ENCODE results near the gene GON7. TPM values are rescaled to one million over a fixed set of nuclear protein-coding genes. Genes with fewer than 3 reads are reported as not detected.

The GON7 gene
- 10 to 100 TPM in 1 of 2 donors, 1 to 10 TPM in 1; 6.5 to 11.2 TPM for total RNA-seq

DNA sequence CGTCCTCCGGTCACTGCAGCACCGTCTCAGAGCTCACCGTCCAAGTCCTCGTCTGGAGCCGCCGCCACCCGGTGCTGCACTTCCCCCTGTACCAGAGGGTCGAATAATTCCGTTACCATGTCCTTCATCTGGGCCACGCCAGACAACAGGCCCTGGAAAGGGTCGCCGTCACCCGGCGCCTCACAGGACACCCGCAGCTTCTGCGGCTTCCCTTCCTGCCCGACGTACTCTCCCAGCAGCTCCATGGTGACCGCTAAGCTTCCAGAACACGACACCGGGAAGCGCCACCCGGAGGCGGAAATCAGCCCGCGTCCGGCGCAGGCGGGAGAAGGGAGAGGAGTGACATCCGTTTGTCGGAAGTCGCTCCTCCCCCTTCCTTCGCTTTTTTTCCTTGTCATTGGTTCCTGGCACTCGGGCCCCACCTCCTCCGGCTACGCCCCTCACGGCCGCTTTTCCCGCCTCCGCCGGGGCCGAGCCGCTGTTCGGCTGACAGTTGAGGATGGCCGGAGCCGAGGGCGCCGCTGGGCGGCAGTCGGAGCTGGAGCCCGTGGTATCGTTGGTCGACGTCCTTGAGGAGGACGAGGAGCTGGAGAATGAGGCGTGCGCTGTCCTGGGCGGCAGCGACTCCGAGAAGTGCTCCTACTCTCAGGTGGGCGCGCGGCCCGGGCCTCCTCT is at the start of gene GON7, which contains the start of gene UBR7:
GON7 (minus strand) TSS at position 273 of the 675 bp plus-strand sequence; CDS start at position 245, 28 bp downstream.
UBR7 (plus strand) TSS at position 464 of the 675 bp plus-strand sequence; CDS start at position 500, 36 bp downstream.
- Histone ChIP-seq H3K27ac (peak within 1 kb of the TSS; percentile 74 to 93 (median 78)), H3K36me3 (replicated peaks in 1 of 2; ENCODE audit: insufficient read depth in 1 of 2, low read depth in 2 of 2) (peaks cover 0 to 4% of the 10 kb centered on the region in 2 donors), H3K27me3 (no peaks in the 10 kb centered on the region), H3K4me1 (peaks cover 47% of the 10 kb centered on the region), H3K4me3 (peak within 1 kb of the TSS; percentile 84 to 93), H3K9me3 (no peaks in the 10 kb centered on the region)
- intact Hi-C loops (cut with DNase I), result no loop called here
- ATAC-seq (peak; percentile 98), DNase-seq (peak; percentile 95 to 98 (median 96))
- WGBS, 2 donors, result 0 to 1% methylated on average over 34 to 62 of the region's 65 CpGs
- TF ChIP-seq, protein P1, sequence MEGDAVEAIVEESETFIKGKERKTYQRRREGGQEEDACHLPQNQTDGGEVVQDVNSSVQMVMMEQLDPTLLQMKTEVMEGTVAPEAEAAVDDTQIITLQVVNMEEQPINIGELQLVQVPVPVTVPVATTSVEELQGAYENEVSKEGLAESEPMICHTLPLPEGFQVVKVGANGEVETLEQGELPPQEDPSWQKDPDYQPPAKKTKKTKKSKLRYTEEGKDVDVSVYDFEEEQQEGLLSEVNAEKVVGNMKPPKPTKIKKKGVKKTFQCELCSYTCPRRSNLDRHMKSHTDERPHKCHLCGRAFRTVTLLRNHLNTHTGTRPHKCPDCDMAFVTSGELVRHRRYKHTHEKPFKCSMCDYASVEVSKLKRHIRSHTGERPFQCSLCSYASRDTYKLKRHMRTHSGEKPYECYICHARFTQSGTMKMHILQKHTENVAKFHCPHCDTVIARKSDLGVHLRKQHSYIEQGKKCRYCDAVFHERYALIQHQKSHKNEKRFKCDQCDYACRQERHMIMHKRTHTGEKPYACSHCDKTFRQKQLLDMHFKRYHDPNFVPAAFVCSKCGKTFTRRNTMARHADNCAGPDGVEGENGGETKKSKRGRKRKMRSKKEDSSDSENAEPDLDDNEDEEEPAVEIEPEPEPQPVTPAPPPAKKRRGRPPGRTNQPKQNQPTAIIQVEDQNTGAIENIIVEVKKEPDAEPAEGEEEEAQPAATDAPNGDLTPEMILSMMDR (IDR thresholded peaks at IDR 0.05), result peak; percentile 15 to 68 (median 50)
- peak; percentile 67 to 87 (median 85) for TF ChIP-seq POLR2A (IDR thresholded peaks at IDR 0.05)

DNA sequence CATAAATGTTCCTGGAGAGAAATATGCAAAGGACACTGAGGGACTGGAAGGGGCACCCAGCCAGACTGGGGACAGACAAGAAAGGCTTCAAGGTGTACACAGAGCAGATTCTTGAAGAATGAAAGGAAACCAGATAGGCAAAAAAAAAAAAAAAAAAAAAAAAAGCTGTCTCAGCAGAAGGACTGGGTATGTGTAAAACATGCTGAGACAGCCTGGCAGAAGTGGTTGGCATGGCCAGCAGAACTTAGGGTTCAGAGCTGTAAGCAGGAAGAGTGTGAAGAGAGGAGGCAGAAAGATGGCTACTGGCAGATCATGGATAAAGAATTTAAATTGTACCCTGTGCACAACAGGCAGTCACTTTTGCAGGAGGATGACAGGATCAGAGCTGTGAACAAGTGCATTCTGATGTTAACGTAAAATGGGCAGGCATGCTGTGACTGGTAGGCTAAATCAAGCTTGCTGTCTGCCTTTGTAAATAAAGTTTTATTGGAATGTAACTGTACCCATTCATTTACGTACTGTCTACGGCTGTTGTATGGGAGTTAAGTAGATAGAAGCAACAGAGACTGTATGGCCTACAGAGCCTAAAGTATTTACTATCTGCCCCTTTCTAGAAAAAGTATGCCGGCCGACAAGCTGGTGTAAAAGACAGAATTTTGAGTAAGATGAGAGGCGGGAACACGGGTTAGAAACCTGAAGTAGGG is 42.4 kb upstream of the GON7 start:
- intact Hi-C loops (cut with DNase I), result no loop called here
- H3K9me3 ChIP-seq, result no peaks in the 10 kb centered on the region
- no peak overlapping the region for H3K4me3 ChIP-seq
- DNase-seq (no peak), ATAC-seq (no peak)
- H3K4me1 ChIP-seq, result no peaks in the 10 kb centered on the region
- H3K36me3 ChIP-seq (replicated peaks in 1 of 2; ENCODE audit: insufficient read depth in 1 of 2, low read depth in 2 of 2), result peaks cover 0 to 10% of the 10 kb centered on the region in 2 donors
- H3K27ac ChIP-seq, result no peak overlapping the region
- 94% methylated on average over 7 of the region's 7 CpGs for WGBS, 2 donors
- no peaks in the 10 kb centered on the region for H3K27me3 ChIP-seq
- TF ChIP-seq POLR2A (IDR thresholded peaks at IDR 0.05), result no peak
- TF ChIP-seq, protein P1 (IDR thresholded peaks at IDR 0.05), result no peak

GRCh38 chr14:93246534-93246933 is 39.7 kb upstream of the GON7 start:
- Histone ChIP-seq H3K36me3 (replicated peaks in 1 of 2; ENCODE audit: insufficient read depth in 1 of 2, low read depth in 2 of 2) (peaks cover 0 to 23% of the 10 kb centered on the region in 2 donors), H3K4me3 (no peak overlapping the region), H3K27me3 (no peaks in the 10 kb centered on the region), H3K27ac (no peak overlapping the region), H3K4me1 (no peaks in the 10 kb centered on the region), H3K9me3 (no peaks in the 10 kb centered on the region)
- intact Hi-C loops (cut with DNase I), result no loop called here
- DNase-seq (no peak), ATAC-seq (no peak)
- TF ChIP-seq, protein P1 (IDR thresholded peaks at IDR 0.05), result no peak
- no peak for TF ChIP-seq POLR2A (IDR thresholded peaks at IDR 0.05)

GRCh38 chr14:93245764-93246420 is 39.0 kb upstream of the GON7 start:
- ATAC-seq (no peak), DNase-seq (no peak)
- no peak overlapping the region for H3K4me3 ChIP-seq
- WGBS, 2 donors, result 84 to 85% methylated on average over 10 of the region's 10 CpGs
- H3K36me3 ChIP-seq (replicated peaks in 1 of 2; ENCODE audit: insufficient read depth in 1 of 2, low read depth in 2 of 2), result peaks cover 0 to 25% of the 10 kb centered on the region in 2 donors
- H3K9me3 ChIP-seq, result no peaks in the 10 kb centered on the region
- H3K27ac ChIP-seq, result no peak overlapping the region
- H3K4me1 ChIP-seq, result no peaks in the 10 kb centered on the region
- no peaks in the 10 kb centered on the region for H3K27me3 ChIP-seq
- intact Hi-C loops (cut with DNase I), result no loop called here
- TF ChIP-seq, protein P1 (IDR thresholded peaks at IDR 0.05), result no peak
- no peak for TF ChIP-seq POLR2A (IDR thresholded peaks at IDR 0.05)
